ENCODE measurements around the gene NCAPD3.

GRCh38 chr11:134224710-134225664 lies 1.2 kb upstream of the NCAPD3 start:
- TF ChIP-seq REST (IDR thresholded peaks at IDR 0.05; ENCODE audit: low read depth) (no peak), EGR1 (IDR thresholded peaks at IDR 0.05) (no peak), YY1 (IDR thresholded peaks at IDR 0.05; ENCODE audit: low read depth) (no peak), FOXM1 (IDR thresholded peaks at IDR 0.05; ENCODE audit: borderline replicate concordance, low read depth) (no peak), EP300 (IDR thresholded peaks at IDR 0.05; ENCODE audit: borderline replicate concordance) (no peak)

Measured in Ishikawa (cell line).